Transverse colon (tissue), 4 donors: Measurements from ENCODE around the gene EGFR. TPM values are rescaled to one million over a fixed set of nuclear protein-coding genes. Genes with fewer than 3 reads are reported as not detected.

Experiments
- DNase-seq: peaks from one replicate; pipeline ENCODE4 v3.0.0-alpha.2; 2019
- H3K27ac ChIP-seq, 4 donors: fragments of 200-600 bp; sonication (generic); 2 replicates each; pipeline ENCODE4 v1.5.1; 2016 to 2018; ENCODE audit warnings: inconsistent platforms in 4 of 4
- H3K27me3 ChIP-seq: fragments of 200-600 bp; sonication (generic); 2 replicates; pipeline ENCODE4 v1.5.1; 2017; ENCODE audit warnings: inconsistent platforms
- H3K36me3 ChIP-seq, 4 donors: fragments of 200-600 bp; sonication (generic); 2 replicates each; pipeline ENCODE4 v1.5.1; 2017 to 2019; ENCODE audit warnings: inconsistent platforms in 4 of 4
- H3K4me1 ChIP-seq, 4 donors: fragments of 200-600 bp; sonication (generic); 2 replicates each; pipeline ENCODE4 v1.5.1; 2017 to 2020; ENCODE audit warnings: inconsistent platforms in 4 of 4
- H3K4me3 ChIP-seq, 4 donors: fragments of 200-600 bp; sonication (generic); 1 replicate in 1 of 4; 2 replicates in 3 of 4; pipeline versions ENCODE4 v1.5.1 to v1.6.1; 2017 to 2019; ENCODE audit warnings: inconsistent platforms in 4 of 4
- H3K9me3 ChIP-seq, 2 donors: fragments of 200-600 bp; sonication (generic); 2 replicates each; pipeline ENCODE4 v1.5.1; 2017 to 2019; ENCODE audit warnings: inconsistent platforms in 2 of 2
- CTCF ChIP-seq, 5 experiments: fragments of 200-600 bp in 3 of 5; fragments of 450-650 bp in 2 of 5; sonication (generic) in 3 of 5; IDR thresholded peaks; 1 replicate in 2 of 5; 2 replicates in 3 of 5; pipeline ENCODE4 v1.5.1; 2016 to 2017; ENCODE audit warnings: antibody characterized with exemption in 5 of 5, inconsistent platforms in 3 of 5, mild to moderate bottlenecking in 2 of 5, moderate library complexity in 1 of 5
- EP300 ChIP-seq: sonication (generic); formaldehyde crosslinking; IDR thresholded peaks from one replicate; pipeline ENCODE4 v1.6.1; 2017; ENCODE audit warnings: antibody characterized with exemption, low read depth
- POLR2A ChIP-seq: fragments of 450-650 bp; IDR thresholded peaks from one replicate; pipeline ENCODE4 v1.6.1; 2016; ENCODE audit warnings: antibody characterized with exemption, mild to moderate bottlenecking, moderate library complexity
- POLR2AphosphoS5 ChIP-seq, 3 donors: sonication (generic); formaldehyde crosslinking; IDR thresholded peaks; one replicate each; pipeline ENCODE4 v1.6.1; 2016; ENCODE audit warnings: antibody characterized with exemption in 3 of 3
- WGBS, 2 donors: methylation state at CpG; one replicate each; pipeline ENCODE4 v1.1.5; 2018; ENCODE audit warnings: low coverage in 1 of 2; 5-methylcytosine and 5-hydroxymethylcytosine counted together
- in situ Hi-C, 4 donors: fragments of 200-750 bp; cut with MboI; loops; one replicate each; pipeline versions ENCODE4 v1.15.0 to v1.15.1; 2017; ENCODE audit warnings: low sequenced_read_pairs in 3 of 4, low pct_ligation_motif_present in 1 of 4, low pct_unique_long_range_greater_than_20kb in 1 of 4
- intact Hi-C: fragments of 100-400 bp; cut with DNase I; formaldehyde crosslinking; loops from one replicate; pipeline ENCODE4 v1.15.1; 2023; ENCODE audit warnings: low total_unique reads
- total RNA-seq, 4 donors: library from RNA; depleted of rRNA; stranded (reverse); fragments of >200 nt; gene quantifications; one replicate each; pipeline ENCODE4 v1.1.0, GENCODE V29; 2016

EGFR gene
- total RNA-seq, 4 donors from 2014 or later = 40.0 to 85.7 (median 72.9) TPM

- DNase-seq = no peak
- in situ Hi-C loops = no loop called here
- 96% methylated on average over 4 of the region's 4 CpGs; no CpG with 5 or more reads in 1 of the 2 donors for WGBS, 2 donors
Observed at GRCh38 chr7:55119571-55119970, 100.8 kb downstream of the EGFR start.

GRCh38 chr7:55120074-55120473, 101.3 kb downstream of the EGFR start:
- H3K4me3 ChIP-seq = no peak overlapping the region
- in situ Hi-C loops = no loop called here
- TF ChIP-seq POLR2AphosphoS5 (IDR thresholded peaks at IDR 0.05) = no peak
- TF ChIP-seq CTCF (IDR thresholded peaks at IDR 0.05) = no peak
- TF ChIP-seq POLR2A = no peak
- TF ChIP-seq EP300 = no peak
- peaks cover 0 to 1% (median 0%) of the 10 kb centered on the region in 4 donors for H3K36me3 ChIP-seq
- no peaks in the 10 kb centered on the region for H3K27me3 ChIP-seq
- intact Hi-C loops = no loop called here
- no peaks in the 10 kb centered on the region for H3K9me3 ChIP-seq
- H3K4me1 ChIP-seq = peaks cover 6 to 19% (median 15%) of the 10 kb centered on the region in 4 donors
- DNase-seq = no peak
- WGBS, 2 donors = 60 to 74% methylated on average over 1 to 7 of the region's 7 CpGs
- H3K27ac ChIP-seq = peak overlapping the region; percentile 50 to 77 (median 68)

More at GRCh38 chr7:55119571-55119970, 100.8 kb downstream of the EGFR start:
- no peaks in the 10 kb centered on the region for H3K27me3 ChIP-seq
- no peak overlapping the region for H3K4me3 ChIP-seq
- intact Hi-C loops = no loop called here
- H3K9me3 ChIP-seq = no peaks in the 10 kb centered on the region
- peaks cover 0 to 1% (median 0%) of the 10 kb centered on the region in 4 donors for H3K36me3 ChIP-seq
- peaks cover 6 to 15% (median 14%) of the 10 kb centered on the region in 4 donors for H3K4me1 ChIP-seq
- peak overlapping the region in 3 of 4 donors; percentile 64 to 77 (median 71) for H3K27ac ChIP-seq
- TF ChIP-seq POLR2AphosphoS5 (IDR thresholded peaks at IDR 0.05) (no peak), POLR2A (no peak), EP300 (no peak), CTCF (IDR thresholded peaks at IDR 0.05) (no peak)

GRCh38 chr7:55120501-55121198, 101.8 kb downstream of the EGFR start:
- Histone ChIP-seq H3K4me1 (peaks cover 6 to 23% (median 17%) of the 10 kb centered on the region in 4 donors), H3K9me3 (no peaks in the 10 kb centered on the region), H3K4me3 (no peak overlapping the region), H3K27ac (peak overlapping the region; percentile 50 to 77 (median 68)), H3K27me3 (no peaks in the 10 kb centered on the region), H3K36me3 (peaks cover 0 to 1% (median 0%) of the 10 kb centered on the region in 4 donors)
- in situ Hi-C loops (no loop called here), intact Hi-C loops (no loop called here)
- 30 to 54% methylated on average over 3 to 7 of the region's 7 CpGs for WGBS, 2 donors
- no peak for DNase-seq
- TF ChIP-seq CTCF (IDR thresholded peaks at IDR 0.05) (no peak), POLR2AphosphoS5 (IDR thresholded peaks at IDR 0.05) (peak in 2 of 3 donors; percentile 24 to 39)

- Histone ChIP-seq H3K36me3 (peaks cover 0 to 1% (median 0%) of the 10 kb centered on the region in 4 donors), H3K4me1 (peaks cover 6 to 26% (median 19%) of the 10 kb centered on the region in 4 donors), H3K9me3 (no peaks in the 10 kb centered on the region), H3K4me3 (no peak overlapping the region), H3K27me3 (no peaks in the 10 kb centered on the region), H3K27ac (peak overlapping the region; percentile 50 to 77 (median 68))
- DNase-seq = no peak
- intact Hi-C loops (no loop called here), in situ Hi-C loops (no loop called here)
- no peak for TF ChIP-seq POLR2AphosphoS5 (IDR thresholded peaks at IDR 0.05)
- no peak for TF ChIP-seq EP300
- TF ChIP-seq POLR2A = no peak
- no peak for TF ChIP-seq CTCF (IDR thresholded peaks at IDR 0.05)
- 58 to 68% methylated on average over 3 to 5 of the region's 5 CpGs for WGBS, 2 donors
Observed at GRCh38 chr7:55121249-55121648, 102.4 kb downstream of the EGFR start.
